ENCODE data around the gene PPFIA3. TPM values are rescaled to one million over a fixed set of nuclear protein-coding genes. Genes with fewer than 3 reads are reported as not detected.

The PPFIA3 gene
- total and polyA plus RNA-seq, 2 experiments from 2014 or later = 25.4 to 29.7 TPM

- TF ChIP-seq ZNF462 (CRISPR knock-in tag; IDR thresholded peaks at IDR 0.05) (no peak), ZNF114 (CRISPR knock-in tag; IDR thresholded peaks at IDR 0.05) (no peak), EZH2phosphoT487 (IDR thresholded peaks at IDR 0.05; ENCODE audit: unreplicated experiment) (no peak)
Measured at GRCh38 chr19:49135686-49136085, 16.3 kb downstream of the PPFIA3 start (continued).

- Histone ChIP-seq H3K4me1 (ENCODE audit: insufficient read depth) (peaks cover 11% of the 10 kb centered on the region), H3K4me3 (no peak overlapping the region), H3F3A (replicated peaks; ENCODE audit: low read depth) (peaks cover 13% of the 10 kb centered on the region; the same call in 1 of the 2 replicates), H3K36me3 (ENCODE audit: insufficient read depth) (peaks cover 3% of the 10 kb centered on the region; the same call in 1 of the 2 replicates), H2AFZ (no peak overlapping the region), H3K27ac (ENCODE audit: low read depth) (no peak overlapping the region), H3K27me3 (ENCODE audit: insufficient read depth) (no peaks in the 10 kb centered on the region), H3K4me2 (no peak overlapping the region), H4K20me1 (replicated peaks; ENCODE audit: insufficient read depth) (no peaks in the 10 kb centered on the region), H3K9me2 (ENCODE audit: insufficient read depth) (no peaks in the 10 kb centered on the region), H3K79me2 (replicated peaks; ENCODE audit: insufficient read depth) (no peaks in the 10 kb centered on the region)
- H3K36me3 Mint-ChIP-seq (ENCODE audit: low read depth) = peaks cover 39% of the 10 kb centered on the region
- H3K4me1 Mint-ChIP-seq = peaks cover 21% of the 10 kb centered on the region; the same call in 2 of the 3 replicates
- no peaks in the 10 kb centered on the region for H3K9me3 Mint-ChIP-seq
- TF ChIP-seq ETS1 (IDR thresholded peaks at IDR 0.05) (no peak), JUNB (IDR thresholded peaks at IDR 0.05; ENCODE audit: unreplicated experiment) (no peak), POLR2AphosphoS5 (IDR thresholded peaks at IDR 0.05; ENCODE audit: low read depth) (no peak), CREB1 (CRISPR knock-in tag; IDR thresholded peaks at IDR 0.05; ENCODE audit: low read depth) (no peak), CTCF (conservative IDR thresholded peaks at IDR 0.05; ENCODE audit: low read depth in 2 of 2) (no peak), EZH2phosphoT487 (IDR thresholded peaks at IDR 0.05; ENCODE audit: unreplicated experiment) (no peak)
- H3K27me3 Mint-ChIP-seq (ENCODE audit: insufficient read depth, low read depth, poor library complexity) = peaks cover 13% of the 10 kb centered on the region
- DNase-seq (ENCODE audit: low spot score) = no peak
- no peak overlapping the region for H3K4me3 Mint-ChIP-seq
- no peak overlapping the region for H3K27ac Mint-ChIP-seq
- ATAC-seq = no peak
Measured at GRCh38 chr19:49136771-49137171, 17.4 kb downstream of the PPFIA3 start.
